K562 (cell line): Measurements from ENCODE around the gene SPRY2. TPM values are rescaled to one million over a fixed set of nuclear protein-coding genes. Genes with fewer than 3 reads are reported as not detected.

Experiments used
- CHD1 ChIP-seq: fragments of 200-600 bp; sonication (generic); IDR thresholded peaks from one replicate; pipeline ENCODE4 v1.6.1; 2012; ENCODE audit warnings: mild to moderate bottlenecking, moderate library complexity, low read length, inconsistent platforms
- HDAC6 ChIP-seq: IDR thresholded peaks from 2 replicates; pipeline ENCODE4 v1.6.1; 2012; ENCODE audit warnings: low read depth, mild to moderate bottlenecking, control low read depth, inconsistent platforms, low read length, moderate library complexity
- KAT2B ChIP-seq: IDR thresholded peaks from one replicate; pipeline ENCODE4 v1.6.1; 2012; ENCODE audit warnings: low read depth, mild to moderate bottlenecking, control low read depth, inconsistent platforms, low read length, moderate library complexity
- KAT8 ChIP-seq: fragments of 450-650 bp; IDR thresholded peaks from 2 replicates; pipeline ENCODE4 v1.6.1; 2016; ENCODE audit warnings: low read depth, mild to moderate bottlenecking
- MEF2A ChIP-seq: IDR thresholded peaks from 2 replicates; pipeline ENCODE4 v1.6.1; 2011; ENCODE audit warnings: low read depth, mild to moderate bottlenecking, low read length, moderate library complexity; ENCODE audit not compliant: control insufficient read depth
- RBBP5 ChIP-seq: fragments of 200-600 bp; sonication (generic); IDR thresholded peaks from 2 replicates; pipeline ENCODE4 v1.6.1; 2012; ENCODE audit warnings: borderline replicate concordance, mild to moderate bottlenecking, low read length, control low read depth, inconsistent platforms; ENCODE audit not compliant: insufficient read depth, poor library complexity, severe bottlenecking
- RBFOX2 ChIP-seq: fragments of 200-400 bp; formaldehyde crosslinking; IDR thresholded peaks from 2 replicates; pipeline ENCODE4 v1.6.1; 2017; ENCODE audit warnings: low read depth, mild to moderate bottlenecking, low read length, moderate library complexity
- RBM15 ChIP-seq: fragments of 200-400 bp; formaldehyde crosslinking; IDR thresholded peaks from 2 replicates; pipeline ENCODE4 v1.6.1; 2018; ENCODE audit warnings: mild to moderate bottlenecking, low read length, moderate library complexity; ENCODE audit not compliant: insufficient read depth
- polyA plus RNA-seq, 8 experiments: library from polyadenylated mRNA; depleted of rRNA in 4 of 8; stranded (reverse) in 5 of 8; unstranded in 3 of 8; fragments of >200 nt; fragmentation: Nextera tagmentation in 2 of 8; fragmentation: Illumina TruSeq in 1 of 8; extraction: Ambion mirVana in 2 of 8; extraction: Trizol in 1 of 8; gene quantifications; 2 replicates each; pipeline versions ENCODE4 v1.2.1 to v1.2.3, GENCODE V29; 2011 to 2014; ENCODE audit warnings: inconsistent platforms in 1 of 8, missing spikeins in 1 of 8
- total RNA-seq, 7 experiments: library from RNA; depleted of rRNA in 6 of 7; stranded (reverse); fragments of >200 nt in 6 of 7; fragmentation: Illumina TruSeq in 2 of 7; extraction: Trizol in 2 of 7; gene quantifications; 2 replicates each; pipeline versions ENCODE4 v1.2.1 to v1.2.3, GENCODE V29; 2011 to 2021; ENCODE audit warnings: low replicate concordance in 1 of 7
- TF ChIP-seq, protein P1 (sequence below): fragments of 200-600 bp; sonication (generic); IDR thresholded peaks from one replicate; pipeline ENCODE4 v1.6.1; 2012; ENCODE audit warnings: mild to moderate bottlenecking, low read depth, low read length, inconsistent platforms
- TF ChIP-seq, protein P2 (sequence below), 2 experiments: IDR thresholded peaks; 2 replicates each; pipeline ENCODE4 v1.6.1; 2011; ENCODE audit warnings: borderline replicate concordance in 1 of 2, control low read depth in 1 of 2, low read depth in 1 of 2, low read length in 1 of 2, mild to moderate bottlenecking in 1 of 2, mixed read lengths in 1 of 2, moderate library complexity in 1 of 2; ENCODE audit not compliant: insufficient read depth in 1 of 2, insufficient read length in 1 of 2, poor library complexity in 1 of 2, severe bottlenecking in 1 of 2; ENCODE audit errors: extremely low read depth in 1 of 2

SPRY2 gene
- total and polyA plus RNA-seq, 9 of the 15 experiments (the other 6 are each of a cell fraction or from before 2014, with no cell fraction given) = 1.8 to 7.8 (median 3.4) TPM

DNA sequence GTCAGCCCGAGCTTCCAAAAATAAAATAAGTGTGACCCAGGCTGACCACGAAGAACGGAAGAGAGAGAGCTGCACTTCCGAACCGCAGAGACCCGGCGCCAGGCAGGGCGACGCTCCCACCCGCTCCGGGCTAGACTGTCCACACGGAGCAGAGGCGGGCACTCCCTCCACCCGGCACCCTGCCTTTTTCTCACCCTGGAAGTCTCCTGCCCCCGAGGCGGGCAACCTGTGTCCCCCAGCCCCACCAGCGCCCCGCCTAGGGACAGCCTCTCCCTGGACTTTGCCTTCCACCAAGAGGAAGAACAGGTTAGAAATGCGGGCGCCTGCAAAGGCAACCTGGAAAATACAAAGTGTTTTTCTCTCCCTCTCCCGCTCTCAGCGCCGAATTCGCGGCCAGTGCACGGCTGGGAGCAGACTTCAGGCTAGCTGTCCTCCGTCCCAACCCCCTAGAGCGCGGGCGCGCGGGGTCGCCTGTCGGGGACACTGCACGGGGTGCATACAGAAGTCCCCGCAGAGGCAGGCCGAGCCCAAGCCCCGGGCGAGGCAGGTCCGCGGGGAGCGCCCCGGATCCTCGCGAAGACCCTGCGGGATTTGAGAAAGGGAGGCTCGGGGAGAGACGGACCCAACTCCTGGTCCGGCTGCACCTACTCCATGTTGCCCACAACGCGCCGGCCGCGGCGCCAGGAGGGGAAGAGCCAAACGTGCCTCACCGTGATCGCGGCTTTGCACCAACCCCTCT, 845 bp downstream of the SPRY2 start (continued):
- TF ChIP-seq KAT8 (no peak), KAT2B (no peak), RBM15 (no peak), HDAC6 (no peak), RBBP5 (peak; percentile 17), MEF2A (peak; percentile 84; the same call in 1 of the 2 replicates), CHD1 (peak; percentile 38), RBFOX2 (peak; percentile 69)
- TF ChIP-seq, protein P1, sequence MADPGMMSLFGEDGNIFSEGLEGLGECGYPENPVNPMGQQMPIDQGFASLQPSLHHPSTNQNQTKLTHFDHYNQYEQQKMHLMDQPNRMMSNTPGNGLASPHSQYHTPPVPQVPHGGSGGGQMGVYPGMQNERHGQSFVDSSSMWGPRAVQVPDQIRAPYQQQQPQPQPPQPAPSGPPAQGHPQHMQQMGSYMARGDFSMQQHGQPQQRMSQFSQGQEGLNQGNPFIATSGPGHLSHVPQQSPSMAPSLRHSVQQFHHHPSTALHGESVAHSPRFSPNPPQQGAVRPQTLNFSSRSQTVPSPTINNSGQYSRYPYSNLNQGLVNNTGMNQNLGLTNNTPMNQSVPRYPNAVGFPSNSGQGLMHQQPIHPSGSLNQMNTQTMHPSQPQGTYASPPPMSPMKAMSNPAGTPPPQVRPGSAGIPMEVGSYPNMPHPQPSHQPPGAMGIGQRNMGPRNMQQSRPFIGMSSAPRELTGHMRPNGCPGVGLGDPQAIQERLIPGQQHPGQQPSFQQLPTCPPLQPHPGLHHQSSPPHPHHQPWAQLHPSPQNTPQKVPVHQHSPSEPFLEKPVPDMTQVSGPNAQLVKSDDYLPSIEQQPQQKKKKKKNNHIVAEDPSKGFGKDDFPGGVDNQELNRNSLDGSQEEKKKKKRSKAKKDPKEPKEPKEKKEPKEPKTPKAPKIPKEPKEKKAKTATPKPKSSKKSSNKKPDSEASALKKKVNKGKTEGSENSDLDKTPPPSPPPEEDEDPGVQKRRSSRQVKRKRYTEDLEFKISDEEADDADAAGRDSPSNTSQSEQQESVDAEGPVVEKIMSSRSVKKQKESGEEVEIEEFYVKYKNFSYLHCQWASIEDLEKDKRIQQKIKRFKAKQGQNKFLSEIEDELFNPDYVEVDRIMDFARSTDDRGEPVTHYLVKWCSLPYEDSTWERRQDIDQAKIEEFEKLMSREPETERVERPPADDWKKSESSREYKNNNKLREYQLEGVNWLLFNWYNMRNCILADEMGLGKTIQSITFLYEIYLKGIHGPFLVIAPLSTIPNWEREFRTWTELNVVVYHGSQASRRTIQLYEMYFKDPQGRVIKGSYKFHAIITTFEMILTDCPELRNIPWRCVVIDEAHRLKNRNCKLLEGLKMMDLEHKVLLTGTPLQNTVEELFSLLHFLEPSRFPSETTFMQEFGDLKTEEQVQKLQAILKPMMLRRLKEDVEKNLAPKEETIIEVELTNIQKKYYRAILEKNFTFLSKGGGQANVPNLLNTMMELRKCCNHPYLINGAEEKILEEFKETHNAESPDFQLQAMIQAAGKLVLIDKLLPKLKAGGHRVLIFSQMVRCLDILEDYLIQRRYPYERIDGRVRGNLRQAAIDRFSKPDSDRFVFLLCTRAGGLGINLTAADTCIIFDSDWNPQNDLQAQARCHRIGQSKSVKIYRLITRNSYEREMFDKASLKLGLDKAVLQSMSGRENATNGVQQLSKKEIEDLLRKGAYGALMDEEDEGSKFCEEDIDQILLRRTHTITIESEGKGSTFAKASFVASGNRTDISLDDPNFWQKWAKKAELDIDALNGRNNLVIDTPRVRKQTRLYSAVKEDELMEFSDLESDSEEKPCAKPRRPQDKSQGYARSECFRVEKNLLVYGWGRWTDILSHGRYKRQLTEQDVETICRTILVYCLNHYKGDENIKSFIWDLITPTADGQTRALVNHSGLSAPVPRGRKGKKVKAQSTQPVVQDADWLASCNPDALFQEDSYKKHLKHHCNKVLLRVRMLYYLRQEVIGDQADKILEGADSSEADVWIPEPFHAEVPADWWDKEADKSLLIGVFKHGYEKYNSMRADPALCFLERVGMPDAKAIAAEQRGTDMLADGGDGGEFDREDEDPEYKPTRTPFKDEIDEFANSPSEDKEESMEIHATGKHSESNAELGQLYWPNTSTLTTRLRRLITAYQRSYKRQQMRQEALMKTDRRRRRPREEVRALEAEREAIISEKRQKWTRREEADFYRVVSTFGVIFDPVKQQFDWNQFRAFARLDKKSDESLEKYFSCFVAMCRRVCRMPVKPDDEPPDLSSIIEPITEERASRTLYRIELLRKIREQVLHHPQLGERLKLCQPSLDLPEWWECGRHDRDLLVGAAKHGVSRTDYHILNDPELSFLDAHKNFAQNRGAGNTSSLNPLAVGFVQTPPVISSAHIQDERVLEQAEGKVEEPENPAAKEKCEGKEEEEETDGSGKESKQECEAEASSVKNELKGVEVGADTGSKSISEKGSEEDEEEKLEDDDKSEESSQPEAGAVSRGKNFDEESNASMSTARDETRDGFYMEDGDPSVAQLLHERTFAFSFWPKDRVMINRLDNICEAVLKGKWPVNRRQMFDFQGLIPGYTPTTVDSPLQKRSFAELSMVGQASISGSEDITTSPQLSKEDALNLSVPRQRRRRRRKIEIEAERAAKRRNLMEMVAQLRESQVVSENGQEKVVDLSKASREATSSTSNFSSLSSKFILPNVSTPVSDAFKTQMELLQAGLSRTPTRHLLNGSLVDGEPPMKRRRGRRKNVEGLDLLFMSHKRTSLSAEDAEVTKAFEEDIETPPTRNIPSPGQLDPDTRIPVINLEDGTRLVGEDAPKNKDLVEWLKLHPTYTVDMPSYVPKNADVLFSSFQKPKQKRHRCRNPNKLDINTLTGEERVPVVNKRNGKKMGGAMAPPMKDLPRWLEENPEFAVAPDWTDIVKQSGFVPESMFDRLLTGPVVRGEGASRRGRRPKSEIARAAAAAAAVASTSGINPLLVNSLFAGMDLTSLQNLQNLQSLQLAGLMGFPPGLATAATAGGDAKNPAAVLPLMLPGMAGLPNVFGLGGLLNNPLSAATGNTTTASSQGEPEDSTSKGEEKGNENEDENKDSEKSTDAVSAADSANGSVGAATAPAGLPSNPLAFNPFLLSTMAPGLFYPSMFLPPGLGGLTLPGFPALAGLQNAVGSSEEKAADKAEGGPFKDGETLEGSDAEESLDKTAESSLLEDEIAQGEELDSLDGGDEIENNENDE = no peak
- TF ChIP-seq, protein P2, sequence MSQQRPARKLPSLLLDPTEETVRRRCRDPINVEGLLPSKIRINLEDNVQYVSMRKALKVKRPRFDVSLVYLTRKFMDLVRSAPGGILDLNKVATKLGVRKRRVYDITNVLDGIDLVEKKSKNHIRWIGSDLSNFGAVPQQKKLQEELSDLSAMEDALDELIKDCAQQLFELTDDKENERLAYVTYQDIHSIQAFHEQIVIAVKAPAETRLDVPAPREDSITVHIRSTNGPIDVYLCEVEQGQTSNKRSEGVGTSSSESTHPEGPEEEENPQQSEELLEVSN (IDR thresholded peaks at IDR 0.05; ENCODE audit: borderline replicate concordance in 1 of 2, extremely low read depth in 1 of 2, insufficient read depth in 1 of 2, insufficient read length in 1 of 2, low read depth in 1 of 2, low read length in 1 of 2, poor library complexity in 1 of 2, severe bottlenecking in 1 of 2) = peak in 1 of 2 experiments; percentile 32
